PC-3 (cell line): Measurements from ENCODE around the gene DENND2C. TPM values are rescaled to one million over a fixed set of nuclear protein-coding genes. Genes with fewer than 3 reads are reported as not detected.

ENCODE experiments used
- ATAC-seq: fragments of 200-7000 bp; cut with Tn5 transposase; 2 replicates; pipeline ENCODE4 v1.9.1; 2020; ENCODE audit warnings: mild to moderate bottlenecking, moderate library complexity
- BruUV-seq: library from RNA; stranded (reverse); fragments of 400-500 nt; replicated peaks from 2 replicates; lab custom pipeline; 2021; lab: Mats Ljungman, UMichigan
- CTCF ChIA-PET: fragments of 300-600 bp; sonication (Branson Sonifier 250); formaldehyde crosslinking; loops from one replicate; lab custom pipeline; 2022; ENCODE audit warnings: antibody characterized with exemption; lab: Charles Lee
- POLR2A ChIA-PET: fragments of 300-600 bp; sonication (Branson Sonifier 250); formaldehyde crosslinking; loops from one replicate; lab custom pipeline; 2022; ENCODE audit warnings: antibody characterized with exemption; ENCODE audit not compliant: unreplicated experiment; lab: Charles Lee
- DNase-seq: peaks from one replicate; pipeline ENCODE4 v3.0.0-alpha.2; 2015
- H2AFZ ChIP-seq: fragments of 300-600 bp; sonication (generic); 2 replicates; pipeline ENCODE4 v1.6.0; 2016; ENCODE audit warnings: antibody characterized with exemption, low read length
- H3F3A ChIP-seq: fragments of 300-600 bp; sonication (generic); one replicate; pipeline ENCODE4 v1.6.0; 2017; ENCODE audit warnings: antibody characterized with exemption, low read length, control low read depth, mild to moderate bottlenecking; ENCODE audit not compliant: unreplicated experiment
- H3K27ac ChIP-seq: fragments of 300-600 bp; sonication (generic); 2 replicates; pipeline ENCODE4 v1.5.1; 2016; ENCODE audit warnings: mild to moderate bottlenecking, low read length
- H3K27me3 ChIP-seq: fragments of 300-600 bp; sonication (generic); 2 replicates; pipeline ENCODE4 v1.6.1; 2016; ENCODE audit warnings: low read length, mixed read lengths
- H3K36me3 ChIP-seq: fragments of 300-600 bp; sonication (generic); 2 replicates; pipeline ENCODE4 v1.6.1; 2016; ENCODE audit warnings: low read depth, mixed run types, low read length, mixed read lengths
- H3K4me1 ChIP-seq: fragments of 300-600 bp; sonication (generic); 2 replicates; pipeline ENCODE4 v1.5.1; 2016; ENCODE audit warnings: low read length; ENCODE audit not compliant: insufficient read depth
- H3K4me2 ChIP-seq: fragments of 300-600 bp; sonication (generic); 2 replicates; pipeline ENCODE4 v1.6.0; 2016; ENCODE audit warnings: low read length
- H3K4me3 ChIP-seq: fragments of 300-600 bp; sonication (generic); 2 replicates; pipeline ENCODE4 v1.5.1; 2016; ENCODE audit warnings: mild to moderate bottlenecking, low read length, mixed read lengths
- H3K79me2 ChIP-seq: fragments of 300-600 bp; sonication (generic); 2 replicates; pipeline ENCODE4 v1.6.1; 2017; ENCODE audit warnings: low read length, mixed read lengths
- H3K9ac ChIP-seq: fragments of 300-600 bp; sonication (generic); 2 replicates; pipeline ENCODE4 v1.6.0; 2016; ENCODE audit warnings: mild to moderate bottlenecking, low read length
- H3K9me2 ChIP-seq: fragments of 300-600 bp; sonication (generic); replicated peaks from 2 replicates; pipeline ENCODE4 v1.6.1; 2016; ENCODE audit warnings: mixed run types, low read length, mixed read lengths
- H3K9me3 ChIP-seq: fragments of 300-600 bp; sonication (generic); 2 replicates; pipeline ENCODE4 v1.6.1; 2016; ENCODE audit warnings: low read length, mixed read lengths
- H4K20me1 ChIP-seq: fragments of 300-600 bp; sonication (generic); 2 replicates; pipeline ENCODE4 v1.6.1; 2016; ENCODE audit warnings: low read length, mixed read lengths
- EZH2 ChIP-seq: fragments of 300-600 bp; sonication (generic); IDR thresholded peaks from one replicate; pipeline ENCODE4 v1.6.1; 2017; ENCODE audit warnings: antibody characterized with exemption, mild to moderate bottlenecking, low read length; ENCODE audit not compliant: unreplicated experiment
- EZH2phosphoT487 ChIP-seq: fragments of 300-600 bp; sonication (generic); IDR thresholded peaks from 2 replicates; pipeline ENCODE4 v1.6.1; 2018; ENCODE audit warnings: mild to moderate bottlenecking, antibody characterized with exemption, low read length, borderline replicate concordance
- intact Hi-C: fragments of 100-400 bp; cut with micrococcal nuclease; formaldehyde crosslinking; loops from 2 replicates; pipeline ENCODE4 v1.9.0; 2023
- total RNA-seq: library from RNA; depleted of rRNA; stranded (reverse); fragments of >200 nt; gene quantifications from 2 replicates; pipeline ENCODE4 v1.2.3, GENCODE V29; 2014
- TF ChIP-seq, protein P1 (sequence below): fragments of 300-600 bp; sonication (generic); conservative IDR thresholded peaks from 2 replicates; pipeline ENCODE4 v1.5.1; 2017; ENCODE audit warnings: antibody characterized with exemption, low read depth, mild to moderate bottlenecking, low read length

The DENND2C gene
- total RNA-seq, 1 experiment from 2014 or later, result 0.95 TPM

DNA sequence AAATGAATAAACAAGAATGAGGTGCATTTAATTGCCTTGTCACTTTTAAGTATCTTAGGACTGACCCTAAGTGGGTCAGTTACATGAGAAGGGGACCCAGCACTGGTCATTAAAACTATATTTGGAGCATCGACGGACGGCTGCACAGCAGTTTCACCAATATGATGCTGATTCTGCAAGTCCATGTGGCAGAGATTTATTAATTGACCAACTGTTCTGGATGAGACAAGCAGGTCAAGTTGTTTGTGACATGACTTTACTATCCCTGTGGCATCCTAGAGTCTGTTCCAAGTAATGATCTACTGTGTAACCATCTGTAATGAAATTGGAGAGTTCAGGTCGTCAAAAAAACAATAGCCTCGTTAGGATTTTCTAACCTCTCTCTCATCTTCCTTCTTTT lies 16.0 kb upstream of the DENND2C start:
- Histone ChIP-seq H3K4me2 (no peak overlapping the region), H3F3A (no peaks in the 10 kb centered on the region), H4K20me1 (no peaks in the 10 kb centered on the region), H2AFZ (no peak overlapping the region), H3K9me3 (no peaks in the 10 kb centered on the region), H3K4me3 (no peak overlapping the region), H3K9me2 (no peaks in the 10 kb centered on the region), H3K27ac (no peak overlapping the region), H3K27me3 (peaks cover 21% of the 10 kb centered on the region), H3K79me2 (no peaks in the 10 kb centered on the region), H3K4me1 (no peaks in the 10 kb centered on the region), H3K36me3 (no peaks in the 10 kb centered on the region), H3K9ac (no peak overlapping the region)
- ChIA-PET POLR2A (no interaction called here), CTCF (no interaction called here)
- intact Hi-C loops, result no loop called here
- BruUV-seq, result no TSS peak
- ATAC-seq (no peak), DNase-seq (no peak)
- TF ChIP-seq EZH2 (no peak), EZH2phosphoT487 (no peak)
- TF ChIP-seq, protein P1, sequence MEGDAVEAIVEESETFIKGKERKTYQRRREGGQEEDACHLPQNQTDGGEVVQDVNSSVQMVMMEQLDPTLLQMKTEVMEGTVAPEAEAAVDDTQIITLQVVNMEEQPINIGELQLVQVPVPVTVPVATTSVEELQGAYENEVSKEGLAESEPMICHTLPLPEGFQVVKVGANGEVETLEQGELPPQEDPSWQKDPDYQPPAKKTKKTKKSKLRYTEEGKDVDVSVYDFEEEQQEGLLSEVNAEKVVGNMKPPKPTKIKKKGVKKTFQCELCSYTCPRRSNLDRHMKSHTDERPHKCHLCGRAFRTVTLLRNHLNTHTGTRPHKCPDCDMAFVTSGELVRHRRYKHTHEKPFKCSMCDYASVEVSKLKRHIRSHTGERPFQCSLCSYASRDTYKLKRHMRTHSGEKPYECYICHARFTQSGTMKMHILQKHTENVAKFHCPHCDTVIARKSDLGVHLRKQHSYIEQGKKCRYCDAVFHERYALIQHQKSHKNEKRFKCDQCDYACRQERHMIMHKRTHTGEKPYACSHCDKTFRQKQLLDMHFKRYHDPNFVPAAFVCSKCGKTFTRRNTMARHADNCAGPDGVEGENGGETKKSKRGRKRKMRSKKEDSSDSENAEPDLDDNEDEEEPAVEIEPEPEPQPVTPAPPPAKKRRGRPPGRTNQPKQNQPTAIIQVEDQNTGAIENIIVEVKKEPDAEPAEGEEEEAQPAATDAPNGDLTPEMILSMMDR, result no peak

- Histone ChIP-seq H3K4me2 (no peak overlapping the region), H3K9ac (no peak overlapping the region), H3K27me3 (peaks cover 35% of the 10 kb centered on the region), H3F3A (no peaks in the 10 kb centered on the region), H3K4me3 (no peak overlapping the region), H3K4me1 (no peaks in the 10 kb centered on the region), H4K20me1 (no peaks in the 10 kb centered on the region), H3K27ac (no peak overlapping the region), H2AFZ (no peak overlapping the region), H3K9me2 (no peaks in the 10 kb centered on the region), H3K9me3 (no peaks in the 10 kb centered on the region), H3K79me2 (no peaks in the 10 kb centered on the region), H3K36me3 (no peaks in the 10 kb centered on the region)
- DNase-seq, result no peak
- ChIA-PET CTCF (no interaction called here), POLR2A (no interaction called here)
- ATAC-seq, result no peak
- intact Hi-C loops, result no loop called here
- no TSS peak for BruUV-seq
- TF ChIP-seq EZH2 (no peak), EZH2phosphoT487 (no peak)
- TF ChIP-seq, protein P1, result no peak
Measured at GRCh38 chr1:114677691-114678090, 7.8 kb upstream of the DENND2C start.

GRCh38 chr1:114676115-114676514 lies 6.3 kb upstream of the DENND2C start:
- H3K79me2 ChIP-seq, result no peaks in the 10 kb centered on the region
- H3K27ac ChIP-seq, result no peak overlapping the region
- peaks cover 35% of the 10 kb centered on the region for H3K27me3 ChIP-seq
- ATAC-seq (no peak), DNase-seq (no peak)
- H3K36me3 ChIP-seq, result no peaks in the 10 kb centered on the region
- intact Hi-C loops, result no loop called here
- H3K9me3 ChIP-seq, result no peaks in the 10 kb centered on the region
- ChIA-PET POLR2A (no interaction called here), CTCF (no interaction called here)
- H3K4me2 ChIP-seq, result no peak overlapping the region
- no peaks in the 10 kb centered on the region for H4K20me1 ChIP-seq
- H3K4me3 ChIP-seq, result no peak overlapping the region
- no peak overlapping the region for H3K9ac ChIP-seq
- TF ChIP-seq EZH2, result no peak
- TF ChIP-seq EZH2phosphoT487, result no peak
- TF ChIP-seq, protein P1, result no peak
- H3K4me1 ChIP-seq, result no peaks in the 10 kb centered on the region
- no peaks in the 10 kb centered on the region for H3K9me2 ChIP-seq
- no peaks in the 10 kb centered on the region for H3F3A ChIP-seq
- H2AFZ ChIP-seq, result no peak overlapping the region
- BruUV-seq, result no TSS peak
